CD4-positive, alpha-beta T cell treated with Interleukin-21 for 1 hour (primary cell): ENCODE results near the gene CNTNAP2.
"Not testable (repeated sequence)": the region's sequence is repeated elsewhere in the genome, so short reads cannot be mapped to it uniquely, and the experiment has no call there.

ENCODE experiments used
- DNase-seq: peaks from one replicate; pipeline ENCODE4 v3.0.0-alpha.2; 2020

CNTNAP2 gene

DNA sequence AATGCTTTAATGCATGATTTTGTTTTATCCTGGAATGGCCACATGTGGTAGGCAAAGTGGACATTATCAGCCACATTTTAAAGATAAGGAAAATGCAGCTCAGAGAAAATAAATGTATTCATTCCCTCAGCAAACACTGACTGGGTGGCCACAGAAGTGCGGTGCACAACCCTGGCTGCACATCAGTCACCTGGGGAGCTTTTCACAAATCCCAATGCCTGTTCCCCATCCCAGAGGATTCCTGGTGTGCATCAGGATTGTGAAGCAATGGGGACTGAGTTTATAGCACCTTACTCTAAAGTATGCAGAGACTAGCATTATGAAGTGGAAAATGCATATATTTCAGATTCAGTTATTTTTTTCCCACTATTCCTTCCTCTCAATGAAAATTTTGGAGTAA, 2280.5 kb downstream of the CNTNAP2 start:
- DNase-seq, result no peak

DNA sequence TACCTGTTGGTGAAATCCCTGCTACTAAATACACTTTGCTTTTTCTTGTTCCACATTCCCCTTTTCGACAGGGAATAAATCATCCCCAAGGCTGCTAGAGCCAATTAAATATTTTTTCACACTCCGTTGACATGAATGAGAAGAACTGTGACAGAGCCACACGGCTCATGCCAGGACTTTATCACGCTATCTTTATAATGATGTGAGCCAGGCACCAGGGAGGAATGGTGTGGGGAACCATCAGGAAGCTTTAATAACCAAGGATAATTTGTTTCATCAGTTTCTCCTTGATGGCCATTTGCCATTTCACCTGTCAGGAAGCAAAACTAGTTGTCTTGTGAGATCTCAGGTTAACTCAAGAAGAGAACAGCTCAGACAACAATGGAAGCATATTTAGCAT, 2280.9 kb downstream of the CNTNAP2 start:
- no peak for DNase-seq

DNA sequence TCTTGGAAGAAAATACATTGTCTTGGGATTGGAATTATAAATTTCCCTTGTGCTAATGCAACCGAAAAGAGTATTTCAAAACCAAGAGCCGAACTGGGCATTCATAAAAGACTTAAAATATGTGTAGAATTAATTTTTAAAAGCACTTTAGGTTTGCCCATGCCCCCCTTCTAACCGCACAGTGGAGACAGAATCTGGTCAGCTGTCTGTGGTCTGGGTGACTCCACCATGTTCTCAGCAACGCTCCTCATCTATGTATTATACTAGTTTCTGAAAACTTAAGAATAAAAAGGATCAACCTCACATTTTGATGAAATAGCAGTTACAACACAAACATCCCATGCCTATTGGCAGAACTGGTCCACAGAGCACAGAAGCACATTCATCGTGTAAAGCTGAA, 2281.4 kb downstream of the CNTNAP2 start:
- DNase-seq, result no peak

DNA sequence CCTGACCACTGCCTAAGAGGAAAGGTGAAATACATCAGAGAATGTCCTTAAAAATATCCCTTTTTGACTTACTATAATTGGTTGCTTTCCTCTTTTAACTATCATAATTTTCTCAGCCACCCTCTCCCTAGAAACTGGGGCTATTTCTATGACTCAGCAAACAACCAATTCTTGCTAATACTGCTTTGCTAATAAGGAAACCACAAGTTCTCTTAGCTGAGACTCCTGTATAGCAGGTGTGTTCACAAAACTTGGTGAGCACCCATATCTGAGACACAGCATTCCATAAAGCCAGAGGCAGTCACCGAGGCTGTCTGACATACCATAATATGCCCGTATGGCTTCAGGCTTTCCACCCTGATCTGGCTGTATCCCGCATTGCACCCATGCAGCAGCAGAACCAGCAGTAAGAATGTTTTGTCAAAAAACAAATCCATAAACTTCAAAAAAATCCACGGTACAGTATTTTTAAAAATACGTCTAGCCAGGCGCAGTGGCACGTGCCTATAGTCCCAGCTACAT, 2282.3 kb downstream of the CNTNAP2 start:
- no peak for DNase-seq

DNA sequence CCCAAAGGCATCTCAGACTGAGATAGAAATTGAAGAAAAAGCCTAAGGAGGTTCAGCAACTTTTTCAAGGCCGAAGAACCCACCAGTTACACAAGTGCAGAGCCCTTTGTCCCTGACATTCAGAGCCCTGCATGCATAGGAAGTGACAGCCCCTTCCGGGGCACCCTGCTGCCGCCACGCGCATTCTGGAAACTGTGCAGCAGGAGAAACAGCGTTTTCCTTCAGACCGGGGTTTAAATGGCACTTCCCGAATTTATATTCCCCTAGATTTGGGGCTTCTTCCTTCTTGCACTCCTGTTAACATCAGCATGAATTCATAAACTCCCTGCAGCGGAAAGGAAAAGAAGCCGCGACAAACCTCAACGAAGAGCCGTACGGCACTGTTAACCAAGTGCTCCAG, 2283.5 kb downstream of the CNTNAP2 start:
- no peak for DNase-seq

DNA sequence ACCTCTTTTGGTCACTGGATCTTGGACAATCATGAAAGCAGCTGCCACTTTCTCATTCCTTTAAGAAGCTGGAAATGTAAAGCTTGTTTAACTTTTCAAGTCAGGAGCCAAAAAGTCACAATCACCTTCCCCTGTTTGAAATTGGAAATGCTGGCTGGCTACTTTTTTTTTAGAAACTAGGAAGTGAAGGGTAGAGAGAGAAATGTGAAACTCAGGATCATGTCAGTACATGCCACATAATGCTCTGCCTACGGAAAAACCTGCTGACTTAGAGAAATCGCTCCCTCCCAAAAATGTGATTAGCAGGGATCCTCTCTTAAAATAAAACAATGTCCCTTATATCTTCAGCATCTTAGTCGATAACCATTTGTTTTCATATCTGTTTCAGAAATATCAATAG, 2285.6 kb downstream of the CNTNAP2 start:
- no peak for DNase-seq

DNA sequence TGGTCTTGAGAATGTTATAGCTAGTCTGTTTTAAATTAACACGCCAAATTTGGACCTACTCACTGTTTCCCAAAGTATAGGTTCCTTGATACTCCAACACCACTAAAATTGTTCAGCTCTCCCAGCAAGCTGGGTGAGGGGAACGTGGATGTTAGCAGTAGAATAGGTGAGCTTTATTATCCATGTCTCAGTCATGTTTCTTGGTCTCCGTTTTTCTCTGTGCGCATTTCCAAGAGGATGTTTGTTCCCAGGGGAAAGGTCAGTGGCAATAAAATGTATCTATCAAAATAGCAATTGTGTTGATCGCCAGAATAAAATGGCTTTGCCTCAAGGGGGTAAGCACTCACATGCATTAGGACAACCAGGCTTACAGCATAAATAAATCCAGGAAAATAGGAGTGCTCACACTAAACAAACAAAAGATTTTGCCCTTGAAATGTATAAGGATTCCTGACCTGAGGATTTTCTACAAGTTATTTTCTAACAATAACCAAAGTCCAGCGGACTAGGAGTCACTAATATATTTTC, 2286.9 kb downstream of the CNTNAP2 start:
- DNase-seq, result no peak

DNA sequence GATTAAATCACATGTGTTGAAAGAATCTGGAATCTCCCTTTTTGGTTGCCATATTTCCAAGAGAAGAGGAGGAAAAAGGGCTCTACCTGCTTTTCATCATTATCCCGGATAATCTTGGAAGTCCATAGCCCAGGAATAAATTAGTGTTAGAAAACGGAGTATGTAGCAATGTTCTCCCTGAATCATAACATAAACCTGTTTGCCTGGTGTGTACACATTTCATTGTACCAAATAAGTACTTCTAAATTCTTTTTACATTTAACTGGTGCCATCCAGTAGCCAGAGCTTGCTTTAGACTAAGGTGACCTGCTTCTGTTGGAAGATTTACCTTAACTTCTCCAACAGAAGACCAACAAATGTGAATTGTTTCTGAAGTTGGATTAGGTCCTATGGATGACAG, 2291.7 kb downstream of the CNTNAP2 start:
- no peak for DNase-seq

DNA sequence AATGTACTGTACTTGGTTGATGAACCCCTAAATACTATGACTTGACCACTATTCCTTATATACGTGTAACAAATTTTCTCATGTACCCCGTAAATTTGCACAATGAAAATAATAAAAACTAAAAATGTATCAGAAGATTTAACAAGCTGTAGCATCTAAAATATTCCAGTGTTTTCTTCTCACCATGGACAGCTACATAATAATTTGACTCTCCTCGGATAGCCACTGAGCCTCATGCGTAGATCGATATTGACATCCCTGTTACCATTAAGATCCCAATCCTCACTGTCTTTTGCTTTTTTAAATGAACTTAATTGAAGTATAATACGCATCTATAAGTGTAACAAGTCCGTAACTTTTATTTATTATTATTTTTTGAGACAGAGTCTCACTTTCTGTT, 2294.3 kb downstream of the CNTNAP2 start:
- DNase-seq, result no peak

DNA sequence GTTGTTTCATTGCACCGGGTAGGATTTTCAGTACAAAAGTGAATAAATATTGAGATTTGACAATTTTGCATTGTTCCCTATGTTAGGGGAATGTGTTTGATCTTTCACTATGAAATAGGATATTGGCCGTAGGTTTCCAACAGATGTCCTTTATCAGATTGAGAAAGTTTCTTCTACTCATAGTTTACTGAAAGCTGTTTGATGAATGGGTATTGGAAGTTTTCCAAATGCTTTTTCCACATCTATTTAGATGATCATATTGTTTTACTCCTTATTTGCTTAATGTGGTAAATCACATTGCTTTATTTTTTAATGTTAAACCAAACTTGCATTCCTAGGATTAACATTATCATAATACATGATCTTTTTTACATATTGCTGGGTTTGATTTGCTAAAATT, 2296.1 kb downstream of the CNTNAP2 start:
- no peak for DNase-seq

DNA sequence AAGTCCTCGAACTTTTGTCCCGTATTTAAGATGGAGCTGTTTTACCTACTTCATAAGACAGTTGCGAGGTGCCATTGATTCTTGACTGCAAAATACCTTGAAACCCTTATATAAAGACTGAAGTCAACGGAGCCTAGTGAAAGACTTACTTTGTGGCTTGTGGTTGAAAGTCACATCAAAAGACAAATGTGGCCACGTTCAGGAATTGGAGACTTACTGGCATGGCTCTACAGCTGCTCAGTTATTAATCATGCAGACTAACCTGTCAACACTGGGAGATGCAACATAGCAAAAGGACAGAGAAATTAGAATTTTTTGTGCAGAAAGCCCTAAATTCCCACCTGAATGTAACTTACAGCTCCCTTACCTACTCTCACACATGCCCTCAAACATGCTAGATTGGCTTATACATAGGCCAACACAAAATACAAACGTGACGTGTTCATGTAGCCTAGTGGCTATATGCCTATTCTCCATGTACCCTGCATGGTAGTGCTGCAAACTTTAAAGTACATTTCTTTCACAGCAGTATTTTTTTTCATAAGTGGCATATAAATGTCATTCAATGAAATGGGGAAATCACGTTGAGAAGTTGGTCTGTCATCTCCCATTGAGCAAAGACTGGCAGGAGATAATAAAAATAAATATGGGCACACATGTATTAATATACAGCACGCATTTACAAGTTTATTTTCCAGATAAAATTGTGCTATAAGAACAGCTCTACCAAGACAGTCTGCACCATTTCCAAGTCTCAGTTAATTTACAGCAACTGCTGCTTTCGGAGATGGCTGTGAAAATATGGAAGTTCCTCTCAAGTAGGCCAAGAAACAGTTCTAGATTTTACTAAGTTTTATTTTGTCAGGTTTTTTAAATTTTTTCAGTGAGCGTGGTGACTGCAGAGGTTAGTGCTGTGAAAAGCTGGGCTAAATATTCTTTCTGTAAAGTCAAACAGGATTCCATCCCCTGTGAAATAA, 2303.5 kb downstream of the CNTNAP2 start:
- DNase-seq, result no peak

DNA sequence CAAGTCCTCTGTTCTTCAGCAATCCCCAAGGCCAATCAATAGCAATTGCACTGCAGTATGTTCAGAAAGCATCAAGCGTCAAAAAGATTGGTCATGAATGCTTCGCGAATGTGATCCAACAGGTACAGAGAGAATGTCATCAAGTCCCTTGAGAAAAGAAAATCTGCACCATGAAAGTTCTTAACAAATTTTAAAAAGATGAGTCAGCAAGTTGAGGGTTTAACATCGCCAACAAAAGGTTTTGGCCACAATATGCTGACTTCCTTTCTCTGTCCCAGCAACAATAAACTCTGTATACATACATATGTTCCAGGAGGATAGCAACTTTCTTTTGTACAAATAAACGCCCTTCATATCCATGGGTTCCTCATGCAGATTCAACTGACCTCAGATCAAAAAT, 2305.4 kb downstream of the CNTNAP2 start:
- DNase-seq, result no peak

DNA sequence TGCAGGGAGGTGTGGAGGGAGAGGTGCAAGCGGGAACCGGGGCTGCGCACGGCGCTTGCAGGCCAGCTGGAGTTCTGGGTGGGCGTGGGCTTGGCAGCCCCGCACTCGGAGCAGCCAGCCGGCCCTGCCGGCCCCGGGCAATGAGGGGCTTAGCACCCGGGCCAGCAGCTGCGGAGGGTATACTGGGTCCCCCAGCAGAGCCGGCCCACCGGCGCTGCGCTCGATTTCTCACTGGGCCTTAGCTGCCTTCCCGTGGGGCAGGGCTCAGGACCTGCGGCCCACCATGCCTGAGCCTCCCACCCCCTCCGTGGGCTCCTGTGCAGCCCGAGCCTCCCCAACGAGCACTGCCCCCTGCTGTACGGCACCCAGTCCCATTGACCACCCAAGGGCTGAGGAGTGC, 2309.8 kb downstream of the CNTNAP2 start:
- not testable (repeated sequence) for DNase-seq

DNA sequence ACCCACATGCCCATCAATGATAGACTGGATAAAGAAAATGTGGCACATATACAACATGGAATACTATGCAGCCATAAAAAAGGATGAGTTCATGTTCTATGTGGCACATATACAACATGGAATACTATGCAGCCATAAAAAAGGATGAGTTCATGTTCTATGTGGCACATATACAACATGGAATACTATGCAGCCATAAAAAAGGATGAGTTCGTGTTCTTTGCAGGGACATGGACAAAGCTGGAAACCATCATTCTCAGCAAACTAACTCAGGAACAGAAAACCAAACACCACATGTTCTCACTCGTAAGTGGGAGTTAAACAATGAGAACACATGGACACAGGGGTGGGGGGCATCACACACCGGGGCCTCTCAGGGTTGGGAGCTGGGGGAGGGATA, 2314.1 kb downstream of the CNTNAP2 start:
- DNase-seq, result not testable (repeated sequence)

DNA sequence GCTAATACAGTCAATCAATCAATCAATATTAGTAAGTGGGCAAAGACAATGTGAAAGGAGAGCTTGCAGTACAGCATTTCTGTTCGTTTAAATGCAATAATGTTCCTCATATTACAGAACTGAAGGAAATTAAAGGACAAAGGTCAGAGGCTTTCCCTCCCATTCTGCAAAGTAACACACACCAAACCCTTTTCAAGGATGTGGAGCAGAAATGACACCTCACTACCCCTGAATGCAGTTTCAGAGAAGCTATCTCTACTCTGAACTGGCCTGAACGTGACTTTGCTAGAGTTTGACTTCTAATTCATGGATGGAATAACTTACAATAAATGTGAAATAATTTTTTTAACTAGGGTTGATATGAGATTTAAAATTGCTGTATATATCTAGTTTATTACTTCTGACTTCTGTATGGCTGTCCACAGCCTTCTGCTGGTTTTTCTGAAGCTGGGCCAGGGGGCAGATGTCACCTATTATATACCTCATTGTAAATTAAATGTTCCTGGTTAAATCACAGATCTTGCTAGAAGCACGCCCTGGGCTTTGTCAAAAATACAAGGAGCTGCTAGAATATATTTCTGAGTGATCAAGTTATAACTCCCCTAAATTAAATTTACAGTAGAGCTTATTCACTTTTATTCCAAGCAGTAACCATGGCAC, 2317.1 kb downstream of the CNTNAP2 start:
- no peak for DNase-seq

DNA sequence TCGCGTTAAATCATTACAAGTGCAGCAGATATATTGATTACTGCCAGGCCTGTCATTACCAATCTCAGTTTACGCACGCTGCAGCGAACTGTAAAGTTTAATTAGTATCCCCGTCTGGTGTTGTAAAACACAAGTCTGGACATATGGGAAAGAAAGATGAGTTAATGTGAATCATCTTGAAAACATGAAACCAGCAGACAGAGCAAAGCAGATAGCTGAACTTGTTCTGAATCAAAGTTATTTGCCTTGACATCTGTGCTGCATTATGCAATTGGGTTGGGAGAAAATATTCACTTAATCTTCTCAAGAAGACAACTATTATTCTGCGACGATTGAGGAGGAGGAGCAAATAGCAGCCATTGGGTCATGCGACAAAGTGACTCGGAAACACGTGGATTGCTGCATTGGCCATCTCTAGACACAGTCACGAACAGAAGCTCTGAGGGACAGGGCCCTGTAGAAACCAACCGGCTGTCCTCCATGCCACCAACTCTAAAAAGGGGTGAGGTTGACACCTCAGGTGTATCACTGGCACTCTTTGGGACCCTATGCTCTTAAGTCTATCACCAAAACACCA, 2317.7 kb downstream of the CNTNAP2 start:
- no peak for DNase-seq

DNA sequence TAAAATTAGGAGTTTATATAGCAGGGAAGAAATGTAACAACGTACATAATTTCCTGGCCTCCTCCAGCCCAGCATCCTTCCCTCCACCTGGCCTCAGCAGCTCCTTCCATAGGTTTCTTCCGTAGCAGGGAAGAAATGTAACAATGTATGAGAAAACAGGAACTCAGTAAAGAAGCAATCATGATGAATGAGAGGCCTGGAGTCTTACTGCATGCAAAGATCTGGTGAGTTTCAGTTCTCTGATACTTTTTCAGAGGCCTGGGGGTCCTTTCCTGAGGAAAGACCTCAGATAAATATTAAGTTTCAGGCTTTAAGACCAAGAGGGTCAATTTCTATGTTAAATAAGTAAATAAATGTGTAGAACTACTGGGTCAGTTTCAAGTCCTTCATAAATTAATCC, 2318.3 kb downstream of the CNTNAP2 start:
- no peak for DNase-seq

DNA sequence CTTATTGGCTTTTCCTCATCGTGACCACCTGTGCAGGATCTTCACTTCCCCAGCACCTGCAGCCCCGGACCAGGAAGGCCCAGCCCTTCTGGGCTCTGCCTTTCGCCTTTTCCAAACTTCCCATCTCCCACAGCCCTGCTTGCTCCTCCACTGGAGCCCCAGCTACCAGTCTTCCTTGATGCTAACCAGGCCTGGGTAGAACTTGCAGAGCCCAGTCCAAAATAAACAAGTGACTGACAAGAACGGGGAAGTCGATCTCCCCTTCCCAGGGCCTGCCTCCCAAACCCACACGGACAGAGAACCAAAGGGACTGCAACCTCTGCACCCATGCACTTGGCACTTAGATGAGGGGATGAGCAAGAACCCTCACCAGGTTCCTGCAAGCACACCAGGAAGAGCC, 2319.1 kb downstream of the CNTNAP2 start:
- no peak for DNase-seq

DNA sequence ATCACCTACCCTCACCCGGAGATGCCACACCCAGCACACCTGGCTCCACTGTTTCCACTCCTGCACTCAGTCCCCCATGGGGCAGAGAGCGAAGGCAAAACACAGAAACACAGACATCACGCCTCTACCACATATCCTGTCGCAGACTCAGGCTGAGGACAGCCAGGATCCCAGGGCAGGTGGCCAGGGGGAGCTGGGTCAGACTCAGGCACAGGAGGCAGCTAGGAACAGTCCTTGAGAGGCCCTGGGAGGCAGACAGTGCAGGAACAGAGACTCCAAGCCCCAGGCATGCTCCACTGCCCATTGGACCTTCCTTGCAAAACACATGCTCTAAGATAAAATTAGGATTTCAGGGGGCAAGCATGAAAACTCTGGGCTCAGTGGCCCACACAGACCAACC, 2319.5 kb downstream of the CNTNAP2 start:
- DNase-seq, result no peak

DNA sequence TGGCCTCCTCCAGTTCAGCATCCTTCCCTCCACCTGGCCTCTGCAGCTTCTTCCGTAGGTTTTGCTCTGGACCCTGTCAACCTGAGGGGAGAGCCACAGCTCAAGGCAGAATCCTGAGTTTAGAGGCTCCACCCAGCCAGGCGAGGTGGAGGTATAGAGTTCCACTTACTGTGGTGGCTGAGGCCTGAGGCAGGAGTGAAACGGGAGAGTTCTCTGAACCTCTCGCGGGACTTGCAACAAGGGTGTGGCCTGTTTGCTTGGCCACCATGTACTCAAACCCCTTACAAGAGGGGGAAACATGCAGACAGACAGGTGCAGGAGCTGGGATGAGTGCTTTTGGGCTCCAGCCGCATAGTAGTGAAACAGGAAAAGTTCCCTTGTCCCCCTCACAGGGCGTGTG, 2320.0 kb downstream of the CNTNAP2 start:
- no peak for DNase-seq

DNA sequence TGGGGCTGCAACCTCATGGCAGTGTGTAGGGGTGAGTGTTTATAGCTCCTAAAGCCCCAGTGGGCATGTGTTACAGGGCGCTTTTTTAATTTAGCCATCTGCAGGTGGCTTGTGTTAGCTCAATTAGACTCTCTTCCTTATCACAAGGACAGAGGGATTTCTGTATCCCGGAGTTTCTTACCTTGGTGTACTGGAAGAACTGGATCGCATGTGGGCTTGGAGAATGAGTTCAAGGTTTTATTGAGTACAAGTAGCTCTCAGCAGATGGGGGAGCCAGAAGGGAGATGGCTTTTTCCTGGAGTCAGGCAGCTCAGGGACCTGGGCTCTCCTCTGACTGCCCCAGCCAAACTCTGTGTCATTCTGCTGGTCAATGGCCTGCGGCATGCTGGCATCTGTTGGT, 2320.4 kb downstream of the CNTNAP2 start:
- no peak for DNase-seq

DNA sequence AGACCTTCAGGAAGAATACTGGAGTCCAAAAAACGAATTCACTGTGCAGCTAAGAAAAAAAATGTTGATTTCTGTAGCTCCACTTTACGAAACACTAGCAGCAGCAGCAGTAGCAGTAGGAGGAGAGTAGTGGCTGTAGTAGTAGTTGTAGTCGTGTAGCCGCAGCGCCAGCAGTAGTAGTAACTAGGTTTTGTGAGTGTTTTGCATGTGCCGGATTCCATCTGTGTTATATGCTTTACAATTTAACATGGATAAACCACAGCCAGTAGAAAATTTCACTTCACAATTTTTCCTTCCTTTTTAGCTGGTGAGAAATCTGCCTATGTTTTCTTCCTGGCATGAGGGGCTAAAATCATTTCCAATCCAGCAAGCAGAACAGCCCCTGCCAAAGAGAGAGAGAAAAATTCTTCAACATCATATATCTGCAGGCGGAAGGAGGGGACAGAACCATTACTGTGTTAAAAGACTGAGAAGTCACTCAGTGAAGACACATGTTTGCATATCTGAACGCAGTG, 2325.6 kb downstream of the CNTNAP2 start:
- DNase-seq, result no peak

DNA sequence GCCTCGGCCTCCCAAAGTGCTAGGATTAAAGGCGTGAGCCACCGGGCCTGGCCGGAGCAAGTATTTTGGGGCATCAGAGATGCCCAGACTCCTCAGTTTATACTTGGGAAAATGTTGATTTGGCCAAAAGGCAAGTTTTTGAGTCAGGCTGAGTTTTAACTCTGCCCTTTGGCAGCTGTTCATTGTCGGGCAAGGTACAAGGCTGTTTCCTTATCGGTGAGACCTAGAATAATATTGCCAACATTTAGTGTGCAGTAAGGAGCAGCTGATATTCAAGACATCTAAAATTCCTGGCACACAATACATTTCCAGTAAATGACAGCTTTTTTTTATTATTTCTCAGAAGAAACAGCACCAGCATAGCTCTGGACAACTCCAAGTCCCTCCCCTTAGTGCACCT, 2326.3 kb downstream of the CNTNAP2 start:
- DNase-seq, result no peak
